ENCODE data around the gene SPECC1. TPM values are rescaled to one million over a fixed set of nuclear protein-coding genes. Genes with fewer than 3 reads are reported as not detected.
"Not testable (repeated sequence)": the region's sequence is repeated elsewhere in the genome, so short reads cannot be mapped to it uniquely, and the experiment has no call there.

SPECC1 gene
- total RNA-seq, 6 experiments from 2014 or later = 19.2 to 33.7 (median 29.4) TPM

DNA sequence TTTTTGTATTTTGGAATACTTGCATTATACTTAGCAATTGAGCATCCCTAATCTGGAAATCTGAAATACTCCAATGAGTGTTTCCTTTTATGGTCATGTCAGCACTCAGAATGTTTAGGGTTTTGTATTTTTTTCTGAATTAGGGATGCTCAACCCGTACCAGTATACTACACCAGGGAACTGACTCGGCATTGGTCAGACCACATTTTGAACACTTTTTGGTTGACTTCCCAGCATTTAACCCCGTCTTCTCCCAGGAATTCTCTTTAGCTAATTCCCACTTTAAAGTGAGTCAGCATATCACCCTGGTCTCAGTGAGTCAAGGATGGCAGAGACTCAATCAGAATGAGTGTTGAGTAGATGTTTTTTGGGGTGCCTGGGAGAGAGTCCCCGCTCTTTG is 177.9 kb downstream of the SPECC1 start:
- Mint-ChIP-seq H3K27ac (peak overlapping the region; percentile 84), H3K4me1 (ENCODE audit: low read depth) (peaks cover 63% of the 10 kb centered on the region), H3K27me3 (ENCODE audit: insufficient read depth) (no peaks in the 10 kb centered on the region; the same call in 1 of the 2 replicates), H3K36me3 (ENCODE audit: low read depth) (peaks cover 4% of the 10 kb centered on the region; the same call in 1 of the 2 replicates), H3K9me3 (no peaks in the 10 kb centered on the region; the same call in 1 of the 2 replicates), H3K4me3 (peak overlapping the region; percentile 18; the same call in 1 of the 2 replicates)
- TF ChIP-seq, protein P1, sequence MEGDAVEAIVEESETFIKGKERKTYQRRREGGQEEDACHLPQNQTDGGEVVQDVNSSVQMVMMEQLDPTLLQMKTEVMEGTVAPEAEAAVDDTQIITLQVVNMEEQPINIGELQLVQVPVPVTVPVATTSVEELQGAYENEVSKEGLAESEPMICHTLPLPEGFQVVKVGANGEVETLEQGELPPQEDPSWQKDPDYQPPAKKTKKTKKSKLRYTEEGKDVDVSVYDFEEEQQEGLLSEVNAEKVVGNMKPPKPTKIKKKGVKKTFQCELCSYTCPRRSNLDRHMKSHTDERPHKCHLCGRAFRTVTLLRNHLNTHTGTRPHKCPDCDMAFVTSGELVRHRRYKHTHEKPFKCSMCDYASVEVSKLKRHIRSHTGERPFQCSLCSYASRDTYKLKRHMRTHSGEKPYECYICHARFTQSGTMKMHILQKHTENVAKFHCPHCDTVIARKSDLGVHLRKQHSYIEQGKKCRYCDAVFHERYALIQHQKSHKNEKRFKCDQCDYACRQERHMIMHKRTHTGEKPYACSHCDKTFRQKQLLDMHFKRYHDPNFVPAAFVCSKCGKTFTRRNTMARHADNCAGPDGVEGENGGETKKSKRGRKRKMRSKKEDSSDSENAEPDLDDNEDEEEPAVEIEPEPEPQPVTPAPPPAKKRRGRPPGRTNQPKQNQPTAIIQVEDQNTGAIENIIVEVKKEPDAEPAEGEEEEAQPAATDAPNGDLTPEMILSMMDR (IDR thresholded peaks at IDR 0.05) = no peak
- peak; percentile 39 for DNase-seq

DNA sequence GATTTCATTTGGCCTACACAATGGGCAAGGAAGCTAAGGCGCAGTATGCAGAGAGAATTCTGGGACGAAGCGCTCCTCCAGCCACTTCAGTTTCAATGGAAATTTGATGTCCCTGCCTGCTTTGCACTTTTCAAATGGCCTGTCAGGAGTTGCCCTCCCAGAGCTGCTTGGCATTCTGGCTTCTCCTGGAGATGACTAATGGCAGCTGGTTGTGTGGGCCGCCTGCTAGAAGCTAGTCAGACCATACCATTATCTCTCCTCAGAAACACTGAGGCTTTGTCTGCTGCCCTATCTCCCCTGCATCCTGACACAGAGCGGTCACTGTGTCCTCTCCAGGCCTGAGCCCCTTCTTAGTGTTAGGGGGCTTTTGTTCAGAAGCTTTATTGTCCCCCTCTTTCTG is 180.1 kb downstream of the SPECC1 start:
- H3K4me3 Mint-ChIP-seq = peak overlapping the region; percentile 27; the same call in 1 of the 2 replicates
- peak overlapping the region; percentile 36; the same call in 1 of the 2 replicates for H3K27ac Mint-ChIP-seq
- TF ChIP-seq, protein P1 (IDR thresholded peaks at IDR 0.05) = no peak
- peaks cover 70% of the 10 kb centered on the region for H3K4me1 Mint-ChIP-seq (ENCODE audit: low read depth)
- H3K9me3 Mint-ChIP-seq = no peaks in the 10 kb centered on the region; the same call in 1 of the 2 replicates
- no peaks in the 10 kb centered on the region; the same call in 1 of the 2 replicates for H3K27me3 Mint-ChIP-seq (ENCODE audit: insufficient read depth)
- peak; percentile 35 for DNase-seq
- H3K36me3 Mint-ChIP-seq (ENCODE audit: low read depth) = peaks cover 4% of the 10 kb centered on the region; the same call in 1 of the 2 replicates

DNA sequence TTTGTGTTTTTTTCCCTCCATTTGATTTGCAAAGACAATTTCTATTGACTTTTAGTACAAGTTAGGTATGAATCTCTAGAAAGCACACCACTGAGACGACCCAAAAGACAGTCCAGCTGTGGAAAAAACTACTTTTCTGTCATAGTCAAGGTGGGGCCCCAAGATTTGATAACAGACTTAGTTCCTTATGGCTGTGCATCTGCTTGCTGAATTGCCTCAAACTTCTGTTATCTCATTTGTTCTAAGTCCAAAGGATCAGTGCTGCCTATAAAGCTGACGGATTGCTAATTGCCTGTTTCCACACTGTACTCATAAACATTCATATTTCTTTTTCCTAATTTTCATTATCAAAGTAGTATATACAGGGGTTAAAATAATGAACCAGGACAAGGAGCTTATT is 180.8 kb downstream of the SPECC1 start:
- TF ChIP-seq, protein P1 (IDR thresholded peaks at IDR 0.05) = no peak
- DNase-seq = no peak
- Mint-ChIP-seq H3K4me3 (peak overlapping the region; percentile 27; the same call in 1 of the 2 replicates), H3K9me3 (no peaks in the 10 kb centered on the region; the same call in 1 of the 2 replicates), H3K27me3 (ENCODE audit: insufficient read depth) (no peaks in the 10 kb centered on the region; the same call in 1 of the 2 replicates), H3K27ac (no peak overlapping the region), H3K36me3 (ENCODE audit: low read depth) (peaks cover 4% of the 10 kb centered on the region; the same call in 1 of the 2 replicates), H3K4me1 (ENCODE audit: low read depth) (peaks cover 63% of the 10 kb centered on the region)

GRCh38 chr17:20190605-20191004 is 181.4 kb downstream of the SPECC1 start:
- H3K9me3 Mint-ChIP-seq = no peaks in the 10 kb centered on the region
- no peaks in the 10 kb centered on the region; the same call in 1 of the 2 replicates for H3K27me3 Mint-ChIP-seq (ENCODE audit: insufficient read depth)
- TF ChIP-seq, protein P1 (IDR thresholded peaks at IDR 0.05) = no peak
- no peak overlapping the region for H3K4me3 Mint-ChIP-seq
- H3K4me1 Mint-ChIP-seq (ENCODE audit: low read depth) = peaks cover 57% of the 10 kb centered on the region
- H3K36me3 Mint-ChIP-seq (ENCODE audit: low read depth) = peaks cover 4% of the 10 kb centered on the region; the same call in 1 of the 2 replicates
- no peak for DNase-seq
- H3K27ac Mint-ChIP-seq = peak overlapping the region; percentile 61

DNA sequence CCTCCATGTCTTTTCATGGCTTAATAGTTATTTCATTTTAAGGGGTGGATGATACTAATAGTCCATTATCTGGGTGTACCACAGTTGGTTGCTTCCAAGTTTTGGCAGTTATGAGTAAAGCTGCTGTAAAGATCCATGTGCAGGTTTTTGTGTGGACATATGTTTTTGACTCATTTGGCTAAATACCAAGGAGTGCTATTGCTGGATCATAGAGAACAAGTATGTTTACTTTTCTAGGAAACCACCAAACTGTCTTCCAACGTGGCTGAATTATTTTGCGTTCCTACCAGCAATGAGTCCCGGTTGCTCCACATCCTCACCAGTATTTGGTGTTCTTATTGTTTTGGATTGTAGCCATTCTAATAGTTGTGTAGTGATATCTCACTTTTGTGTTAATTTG is 181.9 kb downstream of the SPECC1 start:
- no peak overlapping the region; the same call in 1 of the 2 replicates for H3K4me3 Mint-ChIP-seq
- peak overlapping the region; percentile 61 for H3K27ac Mint-ChIP-seq
- H3K36me3 Mint-ChIP-seq (ENCODE audit: low read depth) = peaks cover 7% of the 10 kb centered on the region; the same call in 1 of the 2 replicates
- H3K4me1 Mint-ChIP-seq (ENCODE audit: low read depth) = peaks cover 57% of the 10 kb centered on the region
- TF ChIP-seq, protein P1 (IDR thresholded peaks at IDR 0.05) = no peak
- peak; percentile 84 for DNase-seq
- H3K9me3 Mint-ChIP-seq = peaks cover 3% of the 10 kb centered on the region; the same call in 1 of the 2 replicates
- no peaks in the 10 kb centered on the region; the same call in 1 of the 2 replicates for H3K27me3 Mint-ChIP-seq (ENCODE audit: insufficient read depth)

DNA sequence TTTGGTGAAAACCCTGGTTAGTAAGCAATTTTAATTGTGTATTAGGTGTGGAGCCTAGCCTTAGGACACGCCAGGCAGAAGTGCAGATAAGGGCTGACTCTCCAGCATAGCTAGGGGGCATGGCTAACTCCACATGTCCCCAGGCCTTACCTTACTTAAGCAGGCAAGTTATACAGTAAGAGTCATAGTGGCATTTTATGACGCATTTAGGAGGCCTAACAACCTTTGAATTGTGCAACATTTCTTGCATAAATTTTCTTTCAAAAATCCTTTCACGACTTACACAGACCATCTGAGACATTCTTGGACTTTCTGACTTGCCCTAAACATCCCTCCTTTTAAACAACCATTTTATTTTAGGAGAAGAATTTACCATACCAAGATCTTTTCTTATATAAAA is 187.1 kb downstream of the SPECC1 start:
- Mint-ChIP-seq H3K36me3 (ENCODE audit: low read depth) (peaks cover 16% of the 10 kb centered on the region; the same call in 1 of the 2 replicates), H3K4me1 (ENCODE audit: low read depth) (peaks cover 35% of the 10 kb centered on the region), H3K9me3 (peaks cover 23% of the 10 kb centered on the region)
- not testable (repeated sequence) for H3K27ac Mint-ChIP-seq; H3K27me3 Mint-ChIP-seq (ENCODE audit: insufficient read depth); H3K4me3 Mint-ChIP-seq; DNase-seq
